Hepatocyte (in vitro differentiated cells): ENCODE measurements around the gene PDZK1IP1.

Experiments used
- CTCF ChIP-seq: fragments of 200-600 bp; sonication (generic); IDR thresholded peaks from 2 replicates; pipeline ENCODE4 v1.5.1; 2016; ENCODE audit warnings: antibody characterized with exemption, mild to moderate bottlenecking; ENCODE audit not compliant: poor library complexity
- EZH2phosphoT487 ChIP-seq: fragments of 200-600 bp; sonication (generic); IDR thresholded peaks from one replicate; pipeline ENCODE4 v1.6.1; 2018; ENCODE audit warnings: antibody characterized with exemption, mild to moderate bottlenecking, low read depth, moderate library complexity; ENCODE audit not compliant: unreplicated experiment, severe bottlenecking

GRCh38 chr1:47184822-47185677, 4.8 kb downstream of the PDZK1IP1 start:
- TF ChIP-seq EZH2phosphoT487 (no peak), CTCF (no peak)
